Muscle of leg (tissue), 11 donors: Measurements from ENCODE around the gene ATXN7L3. TPM values are rescaled to one million over a fixed set of nuclear protein-coding genes. Genes with fewer than 3 reads are reported as not detected.

Source experiments
- DNase-seq: peaks from one replicate; pipeline ENCODE4 v3.0.0; 2013
- H3K27ac ChIP-seq: one replicate; pipeline ENCODE4 v1.5.1; 2013; ENCODE audit warnings: mild to moderate bottlenecking, low read length, control low read depth
- H3K27me3 ChIP-seq: one replicate; pipeline ENCODE4 v1.6.1; 2013; ENCODE audit warnings: low read length; ENCODE audit not compliant: control insufficient read depth, insufficient read depth
- H3K36me3 ChIP-seq: one replicate; pipeline ENCODE4 v1.6.1; 2013; ENCODE audit warnings: low read length; ENCODE audit not compliant: control insufficient read depth, insufficient read depth
- H3K4me1 ChIP-seq: one replicate; pipeline ENCODE4 v1.6.1; 2013; ENCODE audit warnings: low read length; ENCODE audit not compliant: control insufficient read depth, insufficient read depth
- H3K4me3 ChIP-seq: one replicate; pipeline ENCODE4 v1.5.1; 2013; ENCODE audit warnings: low read length, control low read depth
- H3K9me3 ChIP-seq: replicated peaks from 2 replicates; pipeline ENCODE4 v1.6.1; 2013; ENCODE audit warnings: low read depth, low read length; ENCODE audit not compliant: control insufficient read depth
- WGBS: methylation state at CpG from one replicate; pipeline ENCODE4 v1.1.5; 2013; ENCODE audit warnings: missing lambda C conversion rate; ENCODE audit not compliant: insufficient coverage; 5-methylcytosine and 5-hydroxymethylcytosine counted together
- polyA plus RNA-seq, 8 donors: library from polyadenylated mRNA; unstranded; fragments of 120-200 nt; gene quantifications; one replicate each; pipeline versions ENCODE4 v1.2.1 to v1.2.3, GENCODE V29; 2013; ENCODE audit warnings: inconsistent platforms in 1 of 8, low replicate concordance in 1 of 8; ENCODE audit not compliant: insufficient read length in 8 of 8, insufficient read depth in 1 of 8
- total RNA-seq: library from RNA; stranded (reverse); fragments of 120-200 nt; gene quantifications from one replicate; pipeline ENCODE4 v1.2.4, GENCODE V29; 2013

ATXN7L3 gene
- total and polyA plus RNA-seq, 9 donors = 31.8 to 58.2 (median 54.4) TPM

GRCh38 chr17:44176257-44176656, 23.4 kb downstream of the ATXN7L3 start:
- Histone ChIP-seq H3K9me3 (no peaks in the 10 kb centered on the region), H3K27me3 (no peaks in the 10 kb centered on the region), H3K36me3 (peaks cover 22% of the 10 kb centered on the region), H3K4me3 (no peak overlapping the region), H3K4me1 (peaks cover 6% of the 10 kb centered on the region), H3K27ac (no peak overlapping the region)
- no peak for DNase-seq
- 100% methylated on average over 1 of the region's 1 CpG for WGBS

GRCh38 chr17:44174427-44174826, 25.3 kb downstream of the ATXN7L3 start:
- WGBS = no CpG with 5 or more reads among the region's 2 CpGs
- H3K27ac ChIP-seq = no peak overlapping the region

GRCh38 chr17:44171931-44172455, 27.7 kb downstream of the ATXN7L3 start:
- Histone ChIP-seq H3K9me3 (no peaks in the 10 kb centered on the region), H3K4me3 (no peak overlapping the region), H3K27ac (no peak overlapping the region), H3K4me1 (peaks cover 25% of the 10 kb centered on the region), H3K36me3 (peaks cover 3% of the 10 kb centered on the region), H3K27me3 (peaks cover 5% of the 10 kb centered on the region)
- no peak for DNase-seq
- 56% methylated on average over 16 of the region's 17 CpGs for WGBS

More at GRCh38 chr17:44174427-44174826, 25.3 kb downstream of the ATXN7L3 start:
- Histone ChIP-seq H3K4me3 (no peak overlapping the region), H3K27me3 (peaks cover 5% of the 10 kb centered on the region), H3K4me1 (peaks cover 14% of the 10 kb centered on the region), H3K9me3 (no peaks in the 10 kb centered on the region), H3K36me3 (peaks cover 22% of the 10 kb centered on the region)
- DNase-seq = no peak

- 29% methylated on average over 17 of the region's 21 CpGs for whole genome bisulfite sequencing
- Histone ChIP-seq H3K4me1 (peaks cover 25% of the 10 kb centered on the region), H3K9me3 (no peaks in the 10 kb centered on the region), H3K27ac (peak within 1 kb of the TSS; percentile 93), H3K36me3 (no peaks in the 10 kb centered on the region), H3K27me3 (peaks cover 5% of the 10 kb centered on the region), H3K4me3 (peak within 1 kb of the TSS; percentile 48)
- DNase-seq = peak; percentile 69
Measured at GRCh38 chr17:44170499-44171201, 29.0 kb downstream of the ATXN7L3 start, which contains the start of gene ASB16. ASB16 (plus strand) TSS chr17:44170704; CDS start chr17:44170790, 86 bp downstream.

- H3K27me3 ChIP-seq = peaks cover 5% of the 10 kb centered on the region
- H3K4me3 ChIP-seq = no peak overlapping the region
- no peak for DNase-seq
- H3K9me3 ChIP-seq = no peaks in the 10 kb centered on the region
- H3K36me3 ChIP-seq = no peaks in the 10 kb centered on the region
- peaks cover 25% of the 10 kb centered on the region for H3K4me1 ChIP-seq
- peak overlapping the region; percentile 90 for H3K27ac ChIP-seq
- 41% methylated on average over 5 of the region's 5 CpGs for WGBS
Measured at GRCh38 chr17:44170135-44170498, 29.6 kb downstream of the ATXN7L3 start.

- Histone ChIP-seq H3K36me3 (peaks cover under 1% of the 10 kb centered on the region), H3K27ac (no peak overlapping the region), H3K4me3 (no peak overlapping the region), H3K27me3 (peaks cover 5% of the 10 kb centered on the region), H3K9me3 (no peaks in the 10 kb centered on the region), H3K4me1 (peaks cover 24% of the 10 kb centered on the region)
- no peak for DNase-seq
- WGBS = 76% methylated on average over 4 of the region's 7 CpGs
Measured at GRCh38 chr17:44167181-44167861, 32.4 kb downstream of the ATXN7L3 start.

- no CpG with 5 or more reads among the region's 1 CpG for WGBS
- Histone ChIP-seq H3K4me1 (peaks cover 10% of the 10 kb centered on the region), H3K27ac (no peak overlapping the region), H3K9me3 (no peaks in the 10 kb centered on the region), H3K36me3 (peaks cover 9% of the 10 kb centered on the region), H3K4me3 (no peak overlapping the region), H3K27me3 (no peaks in the 10 kb centered on the region)
- no peak for DNase-seq
Measured at GRCh38 chr17:44164476-44164875, 35.2 kb downstream of the ATXN7L3 start.

GRCh38 chr17:44159519-44160210, 40.0 kb downstream of the ATXN7L3 start:
- Histone ChIP-seq H3K4me3 (no peak overlapping the region), H3K27me3 (no peaks in the 10 kb centered on the region), H3K4me1 (no peaks in the 10 kb centered on the region), H3K9me3 (no peaks in the 10 kb centered on the region), H3K27ac (no peak overlapping the region), H3K36me3 (peaks cover 20% of the 10 kb centered on the region)
- no peak for DNase-seq
- WGBS = 90% methylated on average over 12 of the region's 15 CpGs

- Histone ChIP-seq H3K9me3 (no peaks in the 10 kb centered on the region), H3K27ac (no peak overlapping the region), H3K4me3 (no peak overlapping the region), H3K4me1 (no peaks in the 10 kb centered on the region), H3K36me3 (peaks cover 16% of the 10 kb centered on the region), H3K27me3 (no peaks in the 10 kb centered on the region)
- no peak for DNase-seq
- 68% methylated on average over 2 of the region's 2 CpGs for WGBS
Measured at GRCh38 chr17:44155488-44155887, 44.2 kb downstream of the ATXN7L3 start.

GRCh38 chr17:44152875-44153274, 46.8 kb downstream of the ATXN7L3 start:
- Histone ChIP-seq H3K27ac (no peak overlapping the region), H3K27me3 (no peaks in the 10 kb centered on the region), H3K9me3 (no peaks in the 10 kb centered on the region), H3K4me1 (no peaks in the 10 kb centered on the region), H3K36me3 (peaks cover 17% of the 10 kb centered on the region), H3K4me3 (no peak overlapping the region)
- no CpG with 5 or more reads among the region's 4 CpGs for WGBS
- no peak for DNase-seq
